GM12891 (cell line): ENCODE results near the gene CCDC134.
"Not testable (repeated sequence)": the region's sequence is repeated elsewhere in the genome, so short reads cannot be mapped to it uniquely, and the experiment has no call there.

Experiments used
- DNase-seq: peaks from one replicate; pipeline ENCODE4 v3.0.0; 2011; ENCODE audit warnings: low spot score; ENCODE audit not compliant: insufficient read length
- FAIRE-seq: peaks from 2 replicates; lab custom pipeline; 2011; peaks lifted over from hg19 to GRCh38; lab: Jason Lieb, UNC
- PAX5 ChIP-seq: IDR thresholded peaks from 2 replicates; pipeline ENCODE4 v1.6.1; 2011; ENCODE audit warnings: low read length, moderate library complexity, mild to moderate bottlenecking; ENCODE audit not compliant: insufficient read depth, severe bottlenecking
- POLR2A ChIP-seq: IDR thresholded peaks from 2 replicates; pipeline ENCODE4 v1.6.1; 2011; ENCODE audit warnings: low read depth, low read length, control low read depth
- POLR2AphosphoS5 ChIP-seq: IDR thresholded peaks from 2 replicates; pipeline ENCODE4 v1.6.1; 2011; ENCODE audit warnings: low read depth, low read length, control low read depth
- POU2F2 ChIP-seq: IDR thresholded peaks from 2 replicates; pipeline ENCODE4 v1.6.1; 2011; ENCODE audit warnings: low read depth, mild to moderate bottlenecking, control low read depth, low read length, moderate library complexity
- SPI1 ChIP-seq: IDR thresholded peaks from 2 replicates; pipeline ENCODE4 v1.6.1; 2011; ENCODE audit warnings: low read depth, low read length, control low read depth
- TAF1 ChIP-seq: IDR thresholded peaks from 2 replicates; pipeline ENCODE4 v1.6.1; 2011; ENCODE audit warnings: low read depth, low read length, control low read depth

Gene CCDC134

DNA sequence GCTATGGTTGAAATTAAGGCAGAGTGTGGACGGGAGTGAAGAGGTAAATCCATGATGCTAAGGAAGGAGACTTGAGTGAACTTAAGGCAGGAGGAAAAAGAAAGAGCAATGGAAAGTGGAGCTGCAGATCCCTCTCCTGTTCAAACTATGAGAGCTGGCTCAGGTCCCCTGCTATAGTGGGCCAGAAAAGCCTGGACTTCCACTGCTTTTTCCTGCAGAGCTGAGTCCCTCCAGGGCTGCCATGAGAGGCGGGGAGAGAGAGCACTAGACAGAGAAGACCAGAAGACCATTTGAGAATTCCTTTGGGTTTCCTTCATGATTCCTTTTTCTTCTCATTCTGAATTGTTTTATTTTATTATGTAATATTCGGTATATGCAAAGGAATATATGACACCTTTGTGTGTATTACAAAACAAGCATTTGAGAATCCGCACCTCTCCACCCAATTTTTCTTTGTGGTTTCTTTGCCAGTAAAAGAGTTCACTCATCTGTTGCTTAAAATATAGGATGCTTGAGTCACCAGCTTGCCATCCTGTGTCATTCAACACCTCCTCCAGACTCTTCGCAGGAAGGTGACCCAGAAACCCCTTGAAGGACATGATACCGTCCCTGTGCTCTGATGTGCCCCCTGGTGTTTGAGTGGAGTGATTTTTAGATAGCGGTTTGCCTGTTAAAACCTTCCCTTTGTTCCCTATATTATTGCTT lies 56.8 kb downstream of the CCDC134 start:
- DNase-seq (no peak), FAIRE-seq (peak; percentile 89)
- TF ChIP-seq POLR2AphosphoS5, result no peak
- no peak for TF ChIP-seq PAX5
- TF ChIP-seq SPI1, result no peak
- no peak for TF ChIP-seq TAF1

DNA sequence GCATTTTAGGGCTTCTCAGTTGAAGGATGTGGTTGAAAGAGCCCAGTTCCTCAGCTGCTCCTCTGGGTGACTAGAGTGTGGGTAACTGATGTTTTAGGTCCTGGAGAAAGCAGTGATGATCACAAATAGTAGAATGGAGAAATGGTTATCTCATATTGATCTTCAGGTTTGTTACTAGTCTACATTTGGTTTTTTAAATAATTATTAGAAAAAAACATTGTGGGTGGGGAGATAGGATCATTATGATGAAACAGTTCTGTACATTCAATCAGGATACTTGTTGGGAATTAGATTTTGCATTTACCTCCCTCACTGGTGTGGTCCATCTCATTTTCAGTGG lies 57.4 kb downstream of the CCDC134 start:
- FAIRE-seq (no peak), DNase-seq (no peak)
- TF ChIP-seq TAF1 (no peak), SPI1 (0 out of 2 replicates have a peak, but pooled peaks have one; percentile 36)

- DNase-seq (no peak), FAIRE-seq (no peak)
- TF ChIP-seq SPI1 (no peak), POLR2AphosphoS5 (peak; percentile 78; the same call in 1 of the 2 replicates), PAX5 (peak; percentile 30), POU2F2 (peak; percentile 77)
Measured at GRCh38 chr22:41862160-41862529, 61.7 kb downstream of the CCDC134 start.

- FAIRE-seq, result peak; percentile 93
- no peak for DNase-seq
- TF ChIP-seq POU2F2 (peak; percentile 11; the same call in 1 of the 2 replicates), POLR2AphosphoS5 (peak; percentile 69; the same call in 1 of the 2 replicates), PAX5 (peak; percentile 65), TAF1 (no peak), POLR2A (no peak), SPI1 (0 out of 2 replicates have a peak, but pooled peaks have one; percentile 0)
Measured at GRCh38 chr22:41862530-41863266, 62.2 kb downstream of the CCDC134 start.

DNA sequence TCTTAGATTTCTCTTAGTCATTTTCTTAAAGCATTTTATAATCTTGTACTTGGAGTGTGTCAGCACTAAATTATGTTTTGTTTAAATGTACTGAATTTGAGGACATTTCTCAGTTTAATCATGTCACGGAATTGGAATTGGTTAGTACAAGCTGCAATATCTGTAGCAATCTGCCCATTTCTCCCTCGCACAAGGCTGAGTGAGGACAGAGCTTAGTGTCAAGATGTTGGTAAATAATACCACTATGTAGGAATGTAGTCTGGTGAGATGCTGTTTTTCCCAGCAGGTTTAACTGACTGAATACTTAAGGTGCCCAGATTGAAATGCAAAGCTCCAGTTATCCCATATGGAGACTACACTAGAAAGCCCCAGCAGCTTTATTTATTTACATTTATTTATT lies 63.0 kb downstream of the CCDC134 start:
- TF ChIP-seq SPI1 (no peak), POLR2AphosphoS5 (no peak), PAX5 (no peak), POU2F2 (no peak), POLR2A (no peak)
- FAIRE-seq (peak; percentile 28), DNase-seq (no peak)

GRCh38 chr22:41868556-41868955 lies 68.1 kb downstream of the CCDC134 start:
- no peak for DNase-seq
- FAIRE-seq, result no peak
- TF ChIP-seq POLR2A (no peak), PAX5 (no peak), POLR2AphosphoS5 (no peak), SPI1 (no peak), POU2F2 (no peak), TAF1 (no peak)

GRCh38 chr22:41870081-41870480 lies 69.6 kb downstream of the CCDC134 start:
- not testable (repeated sequence) for FAIRE-seq, DNase-seq

- FAIRE-seq (no peak), DNase-seq (no peak)
- TF ChIP-seq SPI1 (no peak), PAX5 (no peak), TAF1 (no peak), POLR2A (no peak), POU2F2 (no peak), POLR2AphosphoS5 (no peak)
Measured at GRCh38 chr22:41870786-41871185, 70.3 kb downstream of the CCDC134 start.

- DNase-seq, result no peak
- no peak for TF ChIP-seq POLR2A
- no peak for TF ChIP-seq POU2F2
- TF ChIP-seq PAX5, result no peak
- no peak for TF ChIP-seq TAF1
- TF ChIP-seq POLR2AphosphoS5, result no peak
- TF ChIP-seq SPI1, result no peak
- peak; percentile 45 for FAIRE-seq
Measured at GRCh38 chr22:41873391-41873790, 72.9 kb downstream of the CCDC134 start.

DNA sequence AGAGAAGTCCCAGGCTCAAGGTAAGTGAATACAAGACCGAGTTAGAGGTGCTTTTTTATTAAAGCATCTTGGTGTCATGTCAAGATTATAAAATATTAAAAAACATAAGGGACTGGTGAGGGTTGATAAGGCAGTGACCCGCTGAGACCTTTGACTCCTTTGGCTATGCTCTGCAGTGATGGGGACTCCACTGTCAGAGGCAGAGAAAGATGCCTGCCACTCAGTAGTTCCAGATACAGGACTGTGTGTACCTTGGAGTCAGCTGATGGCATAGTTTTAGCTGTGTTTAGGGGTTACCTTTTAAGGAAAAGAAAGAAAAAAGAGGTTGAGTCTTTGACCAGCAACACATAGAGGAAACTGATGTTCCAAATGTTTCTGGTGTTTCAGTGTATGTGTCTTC lies 73.6 kb downstream of the CCDC134 start:
- TF ChIP-seq TAF1 (no peak), PAX5 (no peak), POU2F2 (no peak), POLR2A (no peak), SPI1 (no peak), POLR2AphosphoS5 (no peak)
- FAIRE-seq, result no peak
- no peak for DNase-seq
